ENCODE results near the gene SPOCK1.

Gene SPOCK1

GRCh38 chr5:137142346-137142745 is 356.8 kb downstream of the SPOCK1 start:
- Histone ChIP-seq H3K4me3 (ENCODE audit: low read length) (no peak overlapping the region), H3K9ac (ENCODE audit: low read length) (no peak overlapping the region), H3K27me3 (ENCODE audit: control insufficient read depth, insufficient read depth, low read length) (no peaks in the 10 kb centered on the region), H3K27ac (ENCODE audit: low read depth, low read length) (no peak overlapping the region), H3K4me1 (ENCODE audit: control insufficient read depth, insufficient read depth, low read length) (no peaks in the 10 kb centered on the region), H3K36me3 (ENCODE audit: control insufficient read depth, insufficient read depth, low read length) (no peaks in the 10 kb centered on the region)

- Histone ChIP-seq H3K9ac (ENCODE audit: low read length) (no peak overlapping the region), H3K27ac (ENCODE audit: low read depth, low read length) (no peak overlapping the region), H3K4me3 (ENCODE audit: low read length) (no peak overlapping the region), H3K4me1 (ENCODE audit: control insufficient read depth, insufficient read depth, low read length) (no peaks in the 10 kb centered on the region), H3K36me3 (ENCODE audit: control insufficient read depth, insufficient read depth, low read length) (no peaks in the 10 kb centered on the region), H3K27me3 (ENCODE audit: control insufficient read depth, insufficient read depth, low read length) (no peaks in the 10 kb centered on the region)
Measured at GRCh38 chr5:137141779-137142178, 357.3 kb downstream of the SPOCK1 start.

- H3K27me3 ChIP-seq (ENCODE audit: control insufficient read depth, insufficient read depth, low read length): no peaks in the 10 kb centered on the region
- no peaks in the 10 kb centered on the region for H3K36me3 ChIP-seq (ENCODE audit: control insufficient read depth, insufficient read depth, low read length)
Measured at GRCh38 chr5:137136991-137137632, 362.0 kb downstream of the SPOCK1 start.

GRCh38 chr5:137134920-137135532 is 364.1 kb downstream of the SPOCK1 start:
- Histone ChIP-seq H3K27me3 (ENCODE audit: control insufficient read depth, insufficient read depth, low read length) (no peaks in the 10 kb centered on the region), H3K9ac (ENCODE audit: low read length) (no peak overlapping the region), H3K4me1 (ENCODE audit: control insufficient read depth, insufficient read depth, low read length) (no peaks in the 10 kb centered on the region), H3K27ac (ENCODE audit: low read depth, low read length) (no peak overlapping the region), H3K4me3 (ENCODE audit: low read length) (no peak overlapping the region), H3K36me3 (ENCODE audit: control insufficient read depth, insufficient read depth, low read length) (no peaks in the 10 kb centered on the region)

More at GRCh38 chr5:137136991-137137632, 362.0 kb downstream of the SPOCK1 start:
- H3K9ac ChIP-seq (ENCODE audit: low read length): no peak overlapping the region
- H3K27ac ChIP-seq (ENCODE audit: low read depth, low read length): no peak overlapping the region
- no peak overlapping the region for H3K4me3 ChIP-seq (ENCODE audit: low read length)
- no peaks in the 10 kb centered on the region for H3K4me1 ChIP-seq (ENCODE audit: control insufficient read depth, insufficient read depth, low read length)

GRCh38 chr5:137129886-137130680 is 369.0 kb downstream of the SPOCK1 start:
- Histone ChIP-seq H3K4me1 (ENCODE audit: control insufficient read depth, insufficient read depth, low read length) (no peaks in the 10 kb centered on the region), H3K27ac (ENCODE audit: low read depth, low read length) (no peak overlapping the region), H3K36me3 (ENCODE audit: control insufficient read depth, insufficient read depth, low read length) (no peaks in the 10 kb centered on the region), H3K9ac (ENCODE audit: low read length) (no peak overlapping the region), H3K4me3 (ENCODE audit: low read length) (no peak overlapping the region), H3K27me3 (ENCODE audit: control insufficient read depth, insufficient read depth, low read length) (no peaks in the 10 kb centered on the region)

GRCh38 chr5:137128012-137128411 is 371.1 kb downstream of the SPOCK1 start:
- H3K27ac ChIP-seq (ENCODE audit: low read depth, low read length): no peak overlapping the region
- H3K36me3 ChIP-seq (ENCODE audit: control insufficient read depth, insufficient read depth, low read length): no peaks in the 10 kb centered on the region
- H3K4me1 ChIP-seq (ENCODE audit: control insufficient read depth, insufficient read depth, low read length): no peaks in the 10 kb centered on the region
- no peaks in the 10 kb centered on the region for H3K27me3 ChIP-seq (ENCODE audit: control insufficient read depth, insufficient read depth, low read length)
- H3K9ac ChIP-seq (ENCODE audit: low read length): no peak overlapping the region
- H3K4me3 ChIP-seq (ENCODE audit: low read length): no peak overlapping the region

- H3K27me3 ChIP-seq (ENCODE audit: control insufficient read depth, insufficient read depth, low read length): no peaks in the 10 kb centered on the region
- H3K4me3 ChIP-seq (ENCODE audit: low read length): no peak overlapping the region
- no peak overlapping the region for H3K27ac ChIP-seq (ENCODE audit: low read depth, low read length)
- no peaks in the 10 kb centered on the region for H3K36me3 ChIP-seq (ENCODE audit: control insufficient read depth, insufficient read depth, low read length)
- no peaks in the 10 kb centered on the region for H3K4me1 ChIP-seq (ENCODE audit: control insufficient read depth, insufficient read depth, low read length)
- H3K9ac ChIP-seq (ENCODE audit: low read length): no peak overlapping the region
Measured at GRCh38 chr5:137126829-137127228, 372.3 kb downstream of the SPOCK1 start.

GRCh38 chr5:137122558-137122957 is 376.6 kb downstream of the SPOCK1 start:
- Histone ChIP-seq H3K27ac (ENCODE audit: low read depth, low read length) (no peak overlapping the region), H3K27me3 (ENCODE audit: control insufficient read depth, insufficient read depth, low read length) (no peaks in the 10 kb centered on the region), H3K36me3 (ENCODE audit: control insufficient read depth, insufficient read depth, low read length) (no peaks in the 10 kb centered on the region), H3K4me3 (ENCODE audit: low read length) (no peak overlapping the region), H3K4me1 (ENCODE audit: control insufficient read depth, insufficient read depth, low read length) (no peaks in the 10 kb centered on the region), H3K9ac (ENCODE audit: low read length) (no peak overlapping the region)

GRCh38 chr5:137122075-137122474 is 377.1 kb downstream of the SPOCK1 start:
- no peak overlapping the region for H3K27ac ChIP-seq (ENCODE audit: low read depth, low read length)
- H3K4me3 ChIP-seq (ENCODE audit: low read length): no peak overlapping the region
- no peak overlapping the region for H3K9ac ChIP-seq (ENCODE audit: low read length)
- H3K27me3 ChIP-seq (ENCODE audit: control insufficient read depth, insufficient read depth, low read length): no peaks in the 10 kb centered on the region
- no peaks in the 10 kb centered on the region for H3K4me1 ChIP-seq (ENCODE audit: control insufficient read depth, insufficient read depth, low read length)
- no peaks in the 10 kb centered on the region for H3K36me3 ChIP-seq (ENCODE audit: control insufficient read depth, insufficient read depth, low read length)

- H3K4me3 ChIP-seq (ENCODE audit: low read length): no peak overlapping the region
- H3K36me3 ChIP-seq (ENCODE audit: control insufficient read depth, insufficient read depth, low read length): no peaks in the 10 kb centered on the region
- no peak overlapping the region for H3K9ac ChIP-seq (ENCODE audit: low read length)
- H3K4me1 ChIP-seq (ENCODE audit: control insufficient read depth, insufficient read depth, low read length): no peaks in the 10 kb centered on the region
- H3K27ac ChIP-seq (ENCODE audit: low read depth, low read length): no peak overlapping the region
- H3K27me3 ChIP-seq (ENCODE audit: control insufficient read depth, insufficient read depth, low read length): no peaks in the 10 kb centered on the region
Measured at GRCh38 chr5:137119321-137119720, 379.8 kb downstream of the SPOCK1 start.

GRCh38 chr5:137118629-137119028 is 380.5 kb downstream of the SPOCK1 start:
- no peaks in the 10 kb centered on the region for H3K4me1 ChIP-seq (ENCODE audit: control insufficient read depth, insufficient read depth, low read length)
- H3K27ac ChIP-seq (ENCODE audit: low read depth, low read length): no peak overlapping the region
- no peak overlapping the region for H3K4me3 ChIP-seq (ENCODE audit: low read length)
- H3K9ac ChIP-seq (ENCODE audit: low read length): no peak overlapping the region
- H3K27me3 ChIP-seq (ENCODE audit: control insufficient read depth, insufficient read depth, low read length): no peaks in the 10 kb centered on the region
- H3K36me3 ChIP-seq (ENCODE audit: control insufficient read depth, insufficient read depth, low read length): no peaks in the 10 kb centered on the region

- Histone ChIP-seq H3K27me3 (ENCODE audit: control insufficient read depth, insufficient read depth, low read length) (no peaks in the 10 kb centered on the region), H3K36me3 (ENCODE audit: control insufficient read depth, insufficient read depth, low read length) (no peaks in the 10 kb centered on the region), H3K4me1 (ENCODE audit: control insufficient read depth, insufficient read depth, low read length) (no peaks in the 10 kb centered on the region), H3K4me3 (ENCODE audit: low read length) (no peak overlapping the region), H3K9ac (ENCODE audit: low read length) (no peak overlapping the region), H3K27ac (ENCODE audit: low read depth, low read length) (no peak overlapping the region)
Measured at GRCh38 chr5:137115152-137115551, 384.0 kb downstream of the SPOCK1 start.

Measured in rectal smooth muscle tissue (tissue), 1 donor.